ENCODE results near the gene ATP8B1.

ATP8B1 gene

GRCh38 chr18:57807336-57808117, 4.4 kb upstream of the ATP8B1 start:
- no peak for DNase-seq
- H3K9me3 Mint-ChIP-seq = peaks cover 9% of the 10 kb centered on the region
- peaks cover 51% of the 10 kb centered on the region for H3K27me3 Mint-ChIP-seq
- CTCF ChIA-PET = interaction anchor here (1.1 kb wide), 1 partner anchor 9 kb away, joined by 4 read pairs; no protein-coding TSS in a partner anchor
- H3K4me3 Mint-ChIP-seq = no peak overlapping the region
- no peaks in the 10 kb centered on the region for H3K36me3 Mint-ChIP-seq
- H3K27ac Mint-ChIP-seq = no peak overlapping the region
- peaks cover under 1% of the 10 kb centered on the region for H3K4me1 Mint-ChIP-seq

- no peak overlapping the region for H3K4me3 Mint-ChIP-seq
- CTCF ChIA-PET = interaction anchor here (1.1 kb wide), 1 partner anchor 8 kb away, joined by 4 read pairs; no protein-coding TSS in a partner anchor
- H3K9me3 Mint-ChIP-seq = peaks cover 6% of the 10 kb centered on the region
- peaks cover 57% of the 10 kb centered on the region for H3K27me3 Mint-ChIP-seq
- no peak for DNase-seq
- H3K27ac Mint-ChIP-seq = no peak overlapping the region
- H3K4me1 Mint-ChIP-seq = peaks cover 6% of the 10 kb centered on the region
- no peaks in the 10 kb centered on the region for H3K36me3 Mint-ChIP-seq
These were observed 3.8 kb upstream of the ATP8B1 start for GRCh38 chr18:57806978-57807285.

GRCh38 chr18:57806201-57806977, 3.3 kb upstream of the ATP8B1 start:
- H3K4me3 Mint-ChIP-seq = no peak overlapping the region
- H3K36me3 Mint-ChIP-seq = no peaks in the 10 kb centered on the region
- peaks cover 63% of the 10 kb centered on the region for H3K27me3 Mint-ChIP-seq
- H3K9me3 Mint-ChIP-seq = peaks cover 3% of the 10 kb centered on the region
- H3K27ac Mint-ChIP-seq = no peak overlapping the region
- no peak for DNase-seq
- peaks cover 11% of the 10 kb centered on the region for H3K4me1 Mint-ChIP-seq
- CTCF ChIA-PET = no interaction called here

GRCh38 chr18:57805117-57805516, 2.0 kb upstream of the ATP8B1 start:
- no peaks in the 10 kb centered on the region for H3K9me3 Mint-ChIP-seq
- peaks cover 67% of the 10 kb centered on the region for H3K27me3 Mint-ChIP-seq
- H3K4me3 Mint-ChIP-seq = no peak overlapping the region
- peaks cover 15% of the 10 kb centered on the region for H3K4me1 Mint-ChIP-seq
- CTCF ChIA-PET = no interaction called here
- H3K27ac Mint-ChIP-seq = no peak overlapping the region
- no peak for DNase-seq
- H3K36me3 Mint-ChIP-seq = no peaks in the 10 kb centered on the region

- no peaks in the 10 kb centered on the region for H3K9me3 Mint-ChIP-seq
- CTCF ChIA-PET = no interaction called here
- no peaks in the 10 kb centered on the region for H3K36me3 Mint-ChIP-seq
- H3K4me3 Mint-ChIP-seq = no peak overlapping the region
- peaks cover 15% of the 10 kb centered on the region for H3K4me1 Mint-ChIP-seq
- H3K27ac Mint-ChIP-seq = no peak overlapping the region
- H3K27me3 Mint-ChIP-seq = peaks cover 73% of the 10 kb centered on the region
- no peak for DNase-seq
These were observed 1.4 kb upstream of the ATP8B1 start for GRCh38 chr18:57804557-57804956.

GRCh38 chr18:57802213-57803102, 657 bp downstream of the ATP8B1 start:
- no peak for DNase-seq
- peak overlapping the region; percentile 56 for H3K4me3 Mint-ChIP-seq
- no peaks in the 10 kb centered on the region for H3K9me3 Mint-ChIP-seq
- peaks cover 86% of the 10 kb centered on the region for H3K27me3 Mint-ChIP-seq
- CTCF ChIA-PET = no interaction called here
- H3K27ac Mint-ChIP-seq = no peak overlapping the region
- H3K4me1 Mint-ChIP-seq = peaks cover 15% of the 10 kb centered on the region
- no peaks in the 10 kb centered on the region for H3K36me3 Mint-ChIP-seq

- H3K27me3 Mint-ChIP-seq = peaks cover 88% of the 10 kb centered on the region
- H3K9me3 Mint-ChIP-seq = no peaks in the 10 kb centered on the region
- DNase-seq = no peak
These were observed 1.3 kb downstream of the ATP8B1 start for GRCh38 chr18:57801761-57802212.

GRCh38 chr18:57801325-57801724, 1.8 kb downstream of the ATP8B1 start:
- no peaks in the 10 kb centered on the region for H3K36me3 Mint-ChIP-seq
- H3K27me3 Mint-ChIP-seq = peaks cover 89% of the 10 kb centered on the region
- no peak overlapping the region for H3K27ac Mint-ChIP-seq
- H3K4me3 Mint-ChIP-seq = peak overlapping the region; percentile 56
- H3K9me3 Mint-ChIP-seq = no peaks in the 10 kb centered on the region
- DNase-seq = no peak
- CTCF ChIA-PET = no interaction called here
- H3K4me1 Mint-ChIP-seq = peaks cover 20% of the 10 kb centered on the region

More at GRCh38 chr18:57801761-57802212, 1.3 kb downstream of the ATP8B1 start:
- CTCF ChIA-PET = no interaction called here
- Mint-ChIP-seq H3K36me3 (no peaks in the 10 kb centered on the region), H3K27ac (no peak overlapping the region), H3K4me1 (peaks cover 20% of the 10 kb centered on the region), H3K4me3 (peak overlapping the region; percentile 56)

- Mint-ChIP-seq H3K36me3 (no peaks in the 10 kb centered on the region), H3K27me3 (peaks cover 75% of the 10 kb centered on the region), H3K4me1 (peaks cover 20% of the 10 kb centered on the region), H3K4me3 (no peak overlapping the region), H3K9me3 (peaks cover 4% of the 10 kb centered on the region), H3K27ac (no peak overlapping the region)
- no peak for DNase-seq
- CTCF ChIA-PET = interaction anchor here (1.0 kb wide), 1 partner anchor 9 kb away, joined by 4 read pairs; no protein-coding TSS in a partner anchor
These were observed 4.3 kb downstream of the ATP8B1 start for GRCh38 chr18:57798713-57799373.

- no peak for DNase-seq
- CTCF ChIA-PET = interaction anchor here (0.8 kb wide), 1 partner anchor 324 kb away, joined by 3 read pairs; no protein-coding TSS in a partner anchor
- H3K27me3 Mint-ChIP-seq = peaks cover 67% of the 10 kb centered on the region
These were observed 5.9 kb downstream of the ATP8B1 start for GRCh38 chr18:57797209-57797651.

GRCh38 chr18:57794951-57795728, 8.0 kb downstream of the ATP8B1 start:
- no peaks in the 10 kb centered on the region for H3K36me3 Mint-ChIP-seq
- peaks cover 52% of the 10 kb centered on the region for H3K27me3 Mint-ChIP-seq
- no peak overlapping the region for H3K4me3 Mint-ChIP-seq
- H3K4me1 Mint-ChIP-seq = peaks cover 5% of the 10 kb centered on the region
- CTCF ChIA-PET = no interaction called here
- no peak for DNase-seq
- H3K27ac Mint-ChIP-seq = no peak overlapping the region
- H3K9me3 Mint-ChIP-seq = peaks cover 4% of the 10 kb centered on the region

More at GRCh38 chr18:57797209-57797651, 5.9 kb downstream of the ATP8B1 start:
- peaks cover 4% of the 10 kb centered on the region for H3K9me3 Mint-ChIP-seq
- H3K36me3 Mint-ChIP-seq = no peaks in the 10 kb centered on the region
- H3K4me3 Mint-ChIP-seq = no peak overlapping the region
- H3K27ac Mint-ChIP-seq = no peak overlapping the region
- peaks cover 17% of the 10 kb centered on the region for H3K4me1 Mint-ChIP-seq

- H3K36me3 Mint-ChIP-seq = no peaks in the 10 kb centered on the region
- H3K27me3 Mint-ChIP-seq = peaks cover 38% of the 10 kb centered on the region
- H3K9me3 Mint-ChIP-seq = peaks cover 4% of the 10 kb centered on the region
- peaks cover 5% of the 10 kb centered on the region for H3K4me1 Mint-ChIP-seq
- CTCF ChIA-PET = no interaction called here
- DNase-seq = no peak
- no peak overlapping the region for H3K27ac Mint-ChIP-seq
- H3K4me3 Mint-ChIP-seq = no peak overlapping the region
These were observed 9.7 kb downstream of the ATP8B1 start for GRCh38 chr18:57793302-57793986.
